Coronary artery (tissue), 2 donors: ENCODE results near the gene ARHGAP24.
A peak's percentile ranks its signal among the peaks of the same experiment; 100 is the strongest.

Experiments used
- DNase-seq: peaks from one replicate; pipeline ENCODE4 v3.0.0-alpha.2; 2017; ENCODE audit warnings: low spot score
- H3K27ac ChIP-seq, 2 donors: fragments of 200-600 bp; sonication (generic); one replicate each; pipeline ENCODE4 v1.5.1; 2016 to 2019
- H3K4me3 ChIP-seq: fragments of 200-600 bp; sonication (generic); 2 replicates; pipeline ENCODE4 v1.5.1; 2016; ENCODE audit warnings: mild to moderate bottlenecking, moderate library complexity
- TF ChIP-seq, protein P1 (sequence below): fragments of 200-600 bp; sonication (generic); IDR thresholded peaks from one replicate; pipeline ENCODE4 v1.5.1; 2019; ENCODE audit warnings: antibody characterized with exemption

The ARHGAP24 gene

DNA sequence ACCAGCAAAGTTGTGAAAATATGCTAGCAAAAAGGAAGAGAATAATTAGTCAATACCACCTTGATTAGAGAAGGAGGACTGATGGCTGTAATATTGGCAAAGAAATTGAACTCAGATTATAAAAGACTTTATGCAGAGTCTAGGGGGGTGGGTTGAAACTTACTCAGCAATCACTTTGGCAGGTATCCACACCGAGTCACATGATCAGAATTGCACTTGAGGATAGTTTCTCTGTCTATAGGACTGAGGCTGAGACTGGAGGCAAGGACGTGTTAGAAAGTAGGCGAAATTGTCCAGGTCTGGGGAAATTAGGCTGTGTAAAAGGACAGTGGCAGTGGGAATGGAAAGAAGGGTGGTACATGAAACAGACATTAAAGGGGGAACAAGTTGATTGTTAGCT lies 284.4 kb downstream of the ARHGAP24 start:
- TF ChIP-seq, protein P1, sequence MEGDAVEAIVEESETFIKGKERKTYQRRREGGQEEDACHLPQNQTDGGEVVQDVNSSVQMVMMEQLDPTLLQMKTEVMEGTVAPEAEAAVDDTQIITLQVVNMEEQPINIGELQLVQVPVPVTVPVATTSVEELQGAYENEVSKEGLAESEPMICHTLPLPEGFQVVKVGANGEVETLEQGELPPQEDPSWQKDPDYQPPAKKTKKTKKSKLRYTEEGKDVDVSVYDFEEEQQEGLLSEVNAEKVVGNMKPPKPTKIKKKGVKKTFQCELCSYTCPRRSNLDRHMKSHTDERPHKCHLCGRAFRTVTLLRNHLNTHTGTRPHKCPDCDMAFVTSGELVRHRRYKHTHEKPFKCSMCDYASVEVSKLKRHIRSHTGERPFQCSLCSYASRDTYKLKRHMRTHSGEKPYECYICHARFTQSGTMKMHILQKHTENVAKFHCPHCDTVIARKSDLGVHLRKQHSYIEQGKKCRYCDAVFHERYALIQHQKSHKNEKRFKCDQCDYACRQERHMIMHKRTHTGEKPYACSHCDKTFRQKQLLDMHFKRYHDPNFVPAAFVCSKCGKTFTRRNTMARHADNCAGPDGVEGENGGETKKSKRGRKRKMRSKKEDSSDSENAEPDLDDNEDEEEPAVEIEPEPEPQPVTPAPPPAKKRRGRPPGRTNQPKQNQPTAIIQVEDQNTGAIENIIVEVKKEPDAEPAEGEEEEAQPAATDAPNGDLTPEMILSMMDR, result no peak
- H3K27ac ChIP-seq, result no peak overlapping the region
- DNase-seq, result no peak
- H3K4me3 ChIP-seq, result no peak overlapping the region

DNA sequence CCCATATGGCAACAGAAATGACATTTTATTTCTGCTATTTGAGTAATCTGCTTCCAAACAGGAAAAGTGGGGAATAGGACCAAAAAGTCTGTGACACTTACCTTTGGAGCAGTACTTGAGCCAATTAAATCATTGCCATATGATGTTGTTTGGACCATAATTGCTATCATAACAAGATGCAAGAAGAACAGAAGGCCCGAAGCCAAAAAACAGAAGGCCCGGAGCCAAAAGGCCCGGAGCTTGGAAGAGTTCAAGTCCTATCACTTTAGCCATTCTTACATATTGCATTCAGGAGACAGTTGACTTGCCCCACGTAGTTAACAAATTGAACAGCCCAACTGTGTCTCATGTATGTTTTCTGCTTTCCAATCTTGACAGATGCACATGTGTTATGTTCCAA lies 285.6 kb downstream of the ARHGAP24 start:
- TF ChIP-seq, protein P1, result no peak
- H3K4me3 ChIP-seq, result no peak overlapping the region
- peak overlapping the region in 1 of 2 donors; percentile 68 for H3K27ac ChIP-seq
- DNase-seq, result no peak

DNA sequence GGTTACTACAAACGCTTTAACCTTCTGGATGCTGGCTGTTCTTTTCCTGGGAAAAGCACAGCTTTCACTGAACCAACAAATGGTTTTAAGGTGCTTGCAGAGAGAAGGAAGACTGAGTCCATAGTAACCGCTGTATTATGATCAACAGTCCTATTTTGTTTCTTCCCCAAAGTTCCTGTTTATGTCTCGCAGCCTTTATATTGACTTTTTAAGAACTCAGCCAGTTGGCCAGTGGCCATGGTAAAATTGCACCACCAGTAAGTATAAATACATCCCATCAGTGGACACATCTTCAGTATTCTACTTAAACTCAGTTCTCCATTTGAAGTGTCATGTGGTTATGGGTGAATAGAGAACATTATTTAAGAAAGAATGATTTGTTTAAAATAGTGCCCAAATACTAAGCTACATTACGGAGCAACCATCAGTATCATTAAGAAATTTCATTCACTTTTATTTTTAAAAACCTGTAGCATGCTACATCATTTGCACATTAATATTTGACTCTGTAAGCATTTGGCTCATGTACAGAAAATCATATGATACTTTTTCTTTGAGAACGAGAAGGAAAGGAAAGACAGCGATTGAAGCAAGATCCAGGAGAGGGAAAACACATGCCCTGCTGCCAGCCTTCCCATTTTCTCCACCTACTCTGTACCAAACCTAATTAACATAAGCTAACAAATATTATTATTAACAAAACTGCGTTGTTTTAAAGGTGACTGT lies 287.0 kb downstream of the ARHGAP24 start:
- DNase-seq, result no peak
- peak overlapping the region; percentile 9 for H3K4me3 ChIP-seq
- TF ChIP-seq, protein P1, result no peak
- H3K27ac ChIP-seq, result peak overlapping the region; percentile 9 to 68

DNA sequence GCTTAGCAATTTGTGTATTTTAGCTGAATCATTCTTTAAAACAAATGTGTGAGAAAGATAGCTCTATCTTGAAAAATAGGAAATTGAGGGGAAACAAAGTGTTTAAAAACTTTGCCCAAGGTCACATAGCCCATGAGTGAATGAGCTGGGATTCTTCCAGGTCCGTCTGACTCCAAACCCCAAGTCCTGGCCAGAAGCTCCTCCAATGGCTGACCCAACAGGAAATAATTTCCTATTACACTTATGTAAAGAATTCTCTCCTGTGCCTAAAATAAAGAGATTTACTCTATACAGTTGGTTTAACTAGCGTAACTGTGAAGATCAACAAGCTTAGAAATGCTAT lies 287.6 kb downstream of the ARHGAP24 start:
- no peak for DNase-seq
- peak overlapping the region; percentile 9 for H3K4me3 ChIP-seq
- peak overlapping the region; percentile 9 to 58 for H3K27ac ChIP-seq
- TF ChIP-seq, protein P1, result no peak

DNA sequence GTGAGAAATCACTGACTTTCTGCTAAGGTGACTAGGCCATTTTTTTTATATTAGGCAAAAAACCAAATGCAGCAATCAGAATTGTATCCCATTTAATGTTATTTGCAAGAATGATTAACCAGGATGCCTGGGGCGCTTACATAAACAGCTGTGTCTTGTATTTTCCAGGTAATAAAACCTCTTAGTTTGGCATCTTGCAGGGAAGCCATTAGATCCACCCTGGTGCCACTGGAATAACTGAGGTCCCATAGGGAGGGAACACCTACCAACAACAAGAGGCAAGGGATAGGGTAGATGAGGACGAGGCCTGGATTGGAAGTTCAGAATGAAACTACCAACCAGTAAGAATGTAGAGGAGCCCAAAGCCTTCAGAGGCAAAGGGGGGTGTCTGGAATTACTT lies 288.3 kb downstream of the ARHGAP24 start:
- TF ChIP-seq, protein P1, result no peak
- H3K4me3 ChIP-seq, result no peak overlapping the region
- H3K27ac ChIP-seq, result peak overlapping the region in 1 of 2 donors; percentile 58
- no peak for DNase-seq

DNA sequence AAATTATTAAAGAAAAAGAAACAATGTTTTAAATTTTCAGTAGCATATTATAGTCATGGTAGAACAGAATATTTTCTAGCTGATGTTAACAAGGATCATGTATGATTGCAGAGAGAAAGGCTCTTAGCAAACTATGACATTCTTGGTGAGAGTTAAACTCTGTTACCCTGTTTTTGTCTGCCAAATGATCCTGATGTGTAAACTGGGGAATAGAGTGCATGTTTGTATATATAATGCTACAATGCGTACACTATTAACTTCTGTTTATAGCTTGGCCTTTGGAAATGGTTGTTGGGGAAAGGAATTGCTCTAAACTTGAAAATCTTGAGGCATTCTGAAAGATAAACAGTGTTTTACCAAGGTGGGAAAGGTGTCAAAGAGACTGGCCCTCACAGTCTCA lies 292.7 kb downstream of the ARHGAP24 start:
- no peak overlapping the region for H3K27ac ChIP-seq
- H3K4me3 ChIP-seq, result no peak overlapping the region
- DNase-seq, result no peak
- TF ChIP-seq, protein P1, result no peak

- no peak overlapping the region for H3K27ac ChIP-seq
- no peak overlapping the region for H3K4me3 ChIP-seq
- DNase-seq, result no peak
- TF ChIP-seq, protein P1, result no peak
These were observed 294.1 kb downstream of the ARHGAP24 start for GRCh38 chr4:85769009-85769408.
